Upper lobe of right lung (tissue), 1 donor: ENCODE data around the gene NTNG2. TPM values are rescaled to one million over a fixed set of nuclear protein-coding genes. Genes with fewer than 3 reads are reported as not detected.

Experiments used
- ATAC-seq: fragments of 200-7000 bp; cut with Tn5 transposase; one replicate; pipeline ENCODE4 v1.9.1; 2020; ENCODE audit warnings: mild to moderate bottlenecking, moderate library complexity
- DNase-seq: peaks from one replicate; pipeline ENCODE4 v3.0.0-alpha.2; 2020
- H3K27ac ChIP-seq: fragments of 200-600 bp; one replicate; pipeline ENCODE4 v1.8.0; 2022
- H3K27me3 ChIP-seq: fragments of 200-600 bp; one replicate; pipeline ENCODE4 v1.8.0; 2022; ENCODE audit warnings: mild to moderate bottlenecking
- H3K36me3 ChIP-seq: fragments of 200-600 bp; one replicate; pipeline ENCODE4 v1.8.0; 2022
- H3K4me1 ChIP-seq: fragments of 200-600 bp; one replicate; pipeline ENCODE4 v1.8.0; 2022
- H3K4me3 ChIP-seq: fragments of 200-600 bp; one replicate; pipeline ENCODE4 v1.8.0; 2022; ENCODE audit warnings: mild to moderate bottlenecking
- H3K9me3 ChIP-seq: fragments of 200-600 bp; one replicate; pipeline ENCODE4 v1.8.0; 2022
- CTCF ChIP-seq: fragments of 200-600 bp; IDR thresholded peaks from one replicate; pipeline ENCODE4 v1.8.0; 2022; ENCODE audit warnings: antibody characterized with exemption
- intact Hi-C: fragments of 100-400 bp; cut with DNase I; formaldehyde crosslinking; loops from one replicate; pipeline ENCODE4 v1.11.0; 2022
- total RNA-seq: library from RNA; stranded (reverse); fragmentation: NEBNext Ultra II Directional; extraction: Animal tissue kit (Norgen Biotek cat#: 25700); gene quantifications from one replicate; pipeline ENCODE4 v1.2.1, GENCODE V29; 2021
- donor health status: DM: no; HTN: yes; CAD: no; lungs with severe emphysema.

Gene NTNG2
- total RNA-seq, 1 donor from 2014 or later: 7.6 TPM

- ATAC-seq (no peak), DNase-seq (no peak)
- Histone ChIP-seq H3K27me3 (peaks cover 39% of the 10 kb centered on the region), H3K27ac (no peak overlapping the region), H3K9me3 (no peaks in the 10 kb centered on the region), H3K4me3 (no peak overlapping the region), H3K4me1 (peaks cover 3% of the 10 kb centered on the region), H3K36me3 (no peaks in the 10 kb centered on the region)
- TF ChIP-seq CTCF: no peak
- intact Hi-C loops: no loop called here
Measured at GRCh38 chr9:132142924-132143323, 18.9 kb upstream of the NTNG2 start.

GRCh38 chr9:132143359-132143758 lies 18.5 kb upstream of the NTNG2 start:
- Histone ChIP-seq H3K27ac (no peak overlapping the region), H3K4me1 (peaks cover 3% of the 10 kb centered on the region), H3K27me3 (peaks cover 35% of the 10 kb centered on the region), H3K4me3 (no peak overlapping the region), H3K36me3 (no peaks in the 10 kb centered on the region), H3K9me3 (no peaks in the 10 kb centered on the region)
- ATAC-seq (no peak), DNase-seq (no peak)
- intact Hi-C loops: no loop called here
- no peak for TF ChIP-seq CTCF

GRCh38 chr9:132144708-132145365 lies 17.0 kb upstream of the NTNG2 start:
- Histone ChIP-seq H3K4me1 (peaks cover 3% of the 10 kb centered on the region), H3K27ac (no peak overlapping the region), H3K36me3 (no peaks in the 10 kb centered on the region), H3K9me3 (no peaks in the 10 kb centered on the region), H3K4me3 (no peak overlapping the region), H3K27me3 (peaks cover 36% of the 10 kb centered on the region)
- DNase-seq (no peak), ATAC-seq (no peak)
- intact Hi-C loops: no loop called here
- no peak for TF ChIP-seq CTCF

- Histone ChIP-seq H3K9me3 (no peaks in the 10 kb centered on the region), H3K4me1 (peaks cover 3% of the 10 kb centered on the region), H3K27me3 (peaks cover 29% of the 10 kb centered on the region), H3K27ac (no peak overlapping the region), H3K4me3 (no peak overlapping the region), H3K36me3 (no peaks in the 10 kb centered on the region)
- ATAC-seq: no peak
- DNase-seq: no peak
- TF ChIP-seq CTCF: no peak
- intact Hi-C loops: no loop called here
Measured at GRCh38 chr9:132146039-132146438, 15.8 kb upstream of the NTNG2 start.

GRCh38 chr9:132146575-132146974 lies 15.3 kb upstream of the NTNG2 start:
- no peak overlapping the region for H3K4me3 ChIP-seq
- ATAC-seq: no peak
- peaks cover 3% of the 10 kb centered on the region for H3K4me1 ChIP-seq
- no peak for DNase-seq
- no peaks in the 10 kb centered on the region for H3K9me3 ChIP-seq
- no peaks in the 10 kb centered on the region for H3K36me3 ChIP-seq
- TF ChIP-seq CTCF: no peak
- H3K27ac ChIP-seq: no peak overlapping the region
- intact Hi-C loops: no loop called here
- peaks cover 34% of the 10 kb centered on the region for H3K27me3 ChIP-seq

- intact Hi-C loops: no loop called here
- no peak overlapping the region for H3K4me3 ChIP-seq
- no peaks in the 10 kb centered on the region for H3K9me3 ChIP-seq
- DNase-seq (no peak), ATAC-seq (no peak)
- H3K27ac ChIP-seq: no peak overlapping the region
- TF ChIP-seq CTCF: no peak
- no peaks in the 10 kb centered on the region for H3K36me3 ChIP-seq
- peaks cover 37% of the 10 kb centered on the region for H3K27me3 ChIP-seq
- H3K4me1 ChIP-seq: no peaks in the 10 kb centered on the region
Measured at GRCh38 chr9:132147331-132147730, 14.5 kb upstream of the NTNG2 start.
